ENCODE data around the gene IRF7.

IRF7 gene

DNA sequence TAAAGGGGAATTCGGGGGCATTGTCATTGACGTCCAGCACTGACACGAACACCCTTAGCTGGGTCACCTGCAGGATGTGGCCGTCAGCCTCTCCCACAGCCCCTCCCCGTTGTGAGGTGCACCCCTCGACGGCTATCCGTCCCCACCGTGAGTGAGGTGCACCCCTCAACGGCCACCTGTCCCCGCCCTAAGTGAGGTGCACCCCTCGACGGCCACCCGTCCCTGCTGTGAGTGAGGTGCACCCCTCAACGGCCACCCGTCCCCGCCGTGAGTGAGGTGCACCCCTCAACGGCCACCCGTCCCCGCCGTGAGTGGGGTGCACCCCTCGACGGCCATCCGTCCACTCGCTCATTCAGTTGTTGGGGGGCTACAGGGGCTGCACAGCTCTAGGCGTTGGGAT is 6.1 kb upstream of the IRF7 start:
- no peak for DNase-seq (ENCODE audit: low read depth in 2 of 2, low spot score in 1 of 2)

DNA sequence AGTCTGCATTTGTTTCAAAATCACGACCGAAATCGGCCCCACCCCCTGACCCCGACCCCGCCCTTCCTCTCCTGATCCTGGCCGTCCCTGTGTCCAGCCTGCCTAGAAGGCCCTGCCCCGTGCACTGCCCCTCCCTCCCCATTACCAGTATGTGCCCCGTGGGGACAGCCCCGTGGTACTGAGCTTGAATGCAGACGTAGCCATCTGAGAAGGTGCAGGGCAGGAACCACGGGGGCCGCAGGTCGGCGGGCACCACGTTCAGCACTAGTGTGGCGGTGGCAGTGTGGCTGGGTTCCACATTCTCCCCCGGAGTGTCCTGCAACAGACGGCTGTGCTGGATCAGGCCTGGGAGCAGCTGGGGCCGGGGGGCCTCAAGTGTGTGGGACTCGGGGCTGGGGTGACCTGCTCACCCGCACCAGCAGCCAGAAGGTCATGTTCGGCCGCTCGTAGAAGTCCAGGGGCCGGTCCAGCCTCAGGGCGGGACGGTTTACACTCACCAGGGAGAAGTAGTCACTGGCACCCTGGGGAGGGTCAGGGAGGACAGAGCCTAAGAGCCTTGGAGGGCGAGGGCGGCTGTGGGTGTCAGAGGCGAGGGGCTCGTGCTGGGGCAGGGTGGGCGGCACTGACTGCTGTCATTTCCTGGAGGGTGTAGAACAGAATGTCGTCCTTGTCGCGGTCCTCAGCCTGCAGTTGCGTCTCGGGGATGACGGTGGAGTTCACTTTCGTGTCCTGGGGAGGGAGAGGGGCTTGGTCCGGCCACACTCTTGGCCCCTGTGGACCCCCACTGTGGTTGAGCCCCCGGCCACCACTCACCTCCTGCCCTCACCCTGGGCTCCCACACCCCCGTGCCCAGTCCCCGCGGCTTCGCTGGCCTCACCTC is 5.4 kb upstream of the IRF7 start:
- DNase-seq (ENCODE audit: low read depth in 2 of 2, low spot score in 1 of 2): no peak

DNA sequence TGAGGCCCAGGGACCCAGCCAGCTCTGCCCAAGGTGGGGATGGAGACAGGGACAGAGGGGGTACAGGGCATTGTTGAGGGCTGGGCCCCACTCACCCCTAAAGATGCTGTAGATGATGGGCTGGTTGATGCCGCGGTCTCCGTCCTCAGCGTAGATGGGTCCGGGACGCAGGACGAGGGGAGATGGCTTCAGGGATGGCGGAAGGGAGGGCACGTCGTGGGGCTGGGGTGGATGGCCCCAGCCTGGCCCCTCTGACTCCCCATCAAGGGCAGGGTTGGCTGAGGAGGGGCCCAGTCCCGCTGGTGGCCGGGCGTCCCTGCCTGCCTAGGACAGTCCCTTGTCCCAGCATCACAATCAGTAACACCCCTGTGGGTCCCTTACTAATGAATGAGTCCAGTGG is 4.5 kb upstream of the IRF7 start:
- no peak for DNase-seq (ENCODE audit: low read depth in 2 of 2, low spot score in 1 of 2)

DNA sequence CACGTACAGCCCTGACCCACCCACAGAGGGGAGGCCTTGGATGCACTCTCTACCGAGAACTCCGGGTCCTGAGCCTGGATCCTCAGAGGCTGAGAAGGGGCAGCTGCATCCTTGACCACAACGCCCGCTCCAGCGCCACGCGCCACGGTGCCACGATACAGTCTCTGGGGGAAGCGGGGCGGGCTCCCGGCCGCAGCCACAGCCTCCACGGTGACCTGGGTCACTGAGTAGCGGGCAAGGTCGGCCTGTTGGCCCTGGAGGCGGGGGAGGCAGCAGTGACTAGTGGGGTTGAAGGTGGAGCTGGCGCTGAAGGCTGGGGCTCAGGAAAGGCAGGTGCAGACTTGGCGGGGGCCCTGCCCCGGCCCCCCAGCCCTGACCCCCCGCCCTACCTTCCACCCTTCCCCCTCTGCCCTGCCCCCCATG is 3.9 kb upstream of the IRF7 start:
- no peak for DNase-seq (ENCODE audit: low read depth in 2 of 2, low spot score in 1 of 2)

DNA sequence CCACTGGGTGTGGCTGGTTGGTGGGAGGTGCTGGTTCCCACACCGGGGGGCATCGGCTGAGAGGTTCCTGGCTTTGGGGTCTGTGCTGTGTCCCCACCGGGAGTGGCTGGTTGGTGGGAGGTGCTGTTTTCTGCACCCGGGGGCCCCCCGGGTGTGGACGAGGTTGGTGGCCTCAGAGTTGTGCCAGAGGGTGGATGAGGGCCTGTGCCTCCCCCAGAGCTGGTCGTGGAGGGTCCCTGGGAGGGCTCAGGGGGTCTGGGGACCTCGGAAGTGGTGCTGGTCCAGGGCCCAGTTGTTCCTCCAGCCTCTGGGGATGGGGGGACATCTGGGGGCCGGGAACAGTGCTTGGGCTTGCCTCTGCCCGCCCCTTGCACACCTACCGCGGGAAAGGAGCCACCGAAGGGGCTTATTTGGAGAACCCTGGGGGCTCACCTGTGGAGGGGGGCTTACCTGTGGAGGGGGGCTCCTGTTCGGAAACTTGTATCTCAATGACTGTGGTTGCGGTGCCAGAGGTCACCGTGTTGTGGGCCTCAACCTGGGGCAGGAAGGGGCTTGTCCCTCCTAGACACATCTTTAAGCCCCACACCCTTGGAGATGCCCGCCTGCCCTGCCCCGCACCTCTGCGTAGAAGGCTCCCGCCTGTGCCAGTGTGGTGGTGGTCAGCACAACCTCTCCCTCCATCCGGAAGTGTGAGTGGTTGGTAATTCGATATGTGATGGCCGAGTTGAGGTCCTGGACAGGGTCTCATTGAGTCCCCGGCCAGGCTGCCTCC is 3.3 kb upstream of the IRF7 start:
- no peak for DNase-seq (ENCODE audit: low read depth in 2 of 2, low spot score in 1 of 2)

DNA sequence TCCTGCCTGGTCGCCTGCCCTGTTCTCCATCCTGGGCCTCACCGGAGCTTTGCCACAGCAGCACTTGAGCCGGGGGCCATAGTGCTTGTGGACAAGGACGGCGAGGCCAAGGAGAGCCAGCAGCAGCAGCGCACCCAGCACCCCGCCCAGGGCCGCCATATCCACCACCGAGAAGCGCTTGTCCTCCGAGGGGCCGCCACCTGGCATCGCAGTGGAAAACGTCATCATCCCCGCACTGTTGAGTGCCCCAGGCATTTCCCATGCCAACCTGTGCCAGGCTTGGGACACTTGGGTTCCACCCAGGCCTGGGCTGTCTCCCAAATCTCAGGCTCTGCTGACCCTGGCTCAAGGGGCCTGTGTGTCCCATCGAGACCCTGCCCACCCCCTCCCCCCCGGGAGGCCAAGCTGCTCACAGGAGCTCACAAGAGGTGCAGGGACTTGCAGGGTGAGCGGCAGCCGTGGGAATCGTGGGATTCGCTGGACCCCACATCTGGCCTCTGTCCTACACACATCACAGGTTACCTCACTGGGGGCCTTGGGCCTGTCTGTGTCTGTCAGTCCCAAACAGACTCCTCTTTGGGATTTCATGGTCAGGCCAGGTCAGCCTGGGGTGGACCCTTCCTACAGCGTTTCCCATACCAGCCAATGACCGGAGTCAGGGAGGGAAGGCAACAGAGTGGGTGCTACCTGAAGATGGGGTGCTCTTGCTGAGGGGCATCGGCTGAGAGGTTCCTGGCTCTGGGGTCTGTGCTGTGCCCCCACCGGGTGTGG is 2.3 kb upstream of the IRF7 start:
- no peak for DNase-seq (ENCODE audit: low read depth in 2 of 2, low spot score in 1 of 2)

DNA sequence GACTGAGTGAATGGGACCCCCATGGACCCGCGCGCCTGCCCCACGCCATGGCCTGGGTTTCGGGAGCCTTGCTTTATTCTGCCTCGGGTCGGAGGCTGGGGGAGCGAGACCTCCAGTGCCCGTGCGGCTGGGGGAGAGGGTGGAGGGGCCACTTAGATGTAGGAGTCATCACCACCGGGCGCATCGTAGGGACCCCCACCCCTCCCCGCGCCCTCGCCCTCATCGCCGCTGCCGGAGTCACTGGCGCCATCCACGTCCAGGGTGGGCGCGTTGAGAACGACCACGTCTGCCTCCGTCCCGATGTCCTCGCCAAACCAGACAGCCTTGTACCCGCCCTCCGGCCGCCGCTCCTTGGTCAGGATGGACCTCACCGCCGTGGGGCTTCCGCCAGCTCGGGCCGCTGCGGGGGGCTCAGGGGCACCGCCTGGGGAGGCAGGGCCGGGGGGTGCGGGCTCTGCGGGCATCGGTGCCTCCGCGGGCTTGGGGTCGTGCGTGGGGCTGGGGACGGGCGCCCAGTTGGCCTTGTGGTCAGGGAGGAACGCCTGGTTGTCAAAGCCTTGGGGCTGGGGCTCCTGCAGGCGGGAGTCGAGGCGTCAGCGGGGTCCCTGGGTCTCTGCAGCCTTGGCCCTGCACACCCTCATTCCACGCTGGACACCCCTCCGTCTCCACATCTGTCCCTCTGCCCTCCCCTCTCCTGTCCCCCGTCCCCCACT is 1.6 kb upstream of the IRF7 start:
- DNase-seq (ENCODE audit: low read depth in 2 of 2, low spot score in 1 of 2): no peak

DNA sequence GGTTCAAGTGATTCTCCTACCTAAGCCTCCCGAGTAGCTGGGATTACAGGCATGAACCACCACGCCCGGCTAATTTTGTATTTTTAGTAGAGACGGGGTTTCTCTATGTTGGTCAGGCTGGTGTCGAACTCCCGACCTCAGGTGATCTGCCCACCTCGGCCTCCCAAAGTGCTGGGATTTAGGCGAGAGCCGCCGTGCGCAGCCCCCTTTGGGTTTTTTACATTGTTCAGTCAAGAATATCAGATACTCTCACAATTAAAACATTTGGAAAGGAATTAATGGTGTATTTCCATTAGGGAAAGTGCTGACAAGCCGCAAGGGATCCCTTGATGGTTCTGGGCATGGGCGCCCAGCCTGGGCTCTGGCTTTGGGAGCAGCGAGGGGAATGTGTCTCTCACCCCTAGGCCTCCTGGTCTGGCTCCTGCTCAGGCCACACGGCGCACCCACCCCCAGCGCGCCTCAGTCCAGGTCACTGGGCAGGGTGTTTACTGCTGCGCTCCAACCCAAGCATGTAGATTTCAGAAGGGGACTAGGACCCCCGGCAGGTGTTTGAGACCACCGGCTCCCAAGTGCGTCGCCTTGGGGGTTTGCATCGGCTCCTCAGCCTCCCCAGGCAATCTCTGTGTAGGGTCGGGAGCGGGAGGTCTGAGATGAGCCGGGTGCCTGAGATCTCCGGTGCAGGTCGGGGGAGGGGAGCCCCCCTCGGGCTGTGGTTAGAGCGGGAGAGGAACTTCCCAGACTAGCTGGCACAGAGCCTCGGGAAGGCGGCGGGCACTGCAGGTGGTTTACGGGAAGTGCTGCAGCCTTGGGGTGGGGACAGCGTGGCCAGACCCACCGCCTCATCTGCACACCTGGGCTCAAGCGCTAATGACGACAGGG is 809 bp upstream of the IRF7 start:
- no peak for DNase-seq (ENCODE audit: low read depth in 2 of 2, low spot score in 1 of 2)

DNA sequence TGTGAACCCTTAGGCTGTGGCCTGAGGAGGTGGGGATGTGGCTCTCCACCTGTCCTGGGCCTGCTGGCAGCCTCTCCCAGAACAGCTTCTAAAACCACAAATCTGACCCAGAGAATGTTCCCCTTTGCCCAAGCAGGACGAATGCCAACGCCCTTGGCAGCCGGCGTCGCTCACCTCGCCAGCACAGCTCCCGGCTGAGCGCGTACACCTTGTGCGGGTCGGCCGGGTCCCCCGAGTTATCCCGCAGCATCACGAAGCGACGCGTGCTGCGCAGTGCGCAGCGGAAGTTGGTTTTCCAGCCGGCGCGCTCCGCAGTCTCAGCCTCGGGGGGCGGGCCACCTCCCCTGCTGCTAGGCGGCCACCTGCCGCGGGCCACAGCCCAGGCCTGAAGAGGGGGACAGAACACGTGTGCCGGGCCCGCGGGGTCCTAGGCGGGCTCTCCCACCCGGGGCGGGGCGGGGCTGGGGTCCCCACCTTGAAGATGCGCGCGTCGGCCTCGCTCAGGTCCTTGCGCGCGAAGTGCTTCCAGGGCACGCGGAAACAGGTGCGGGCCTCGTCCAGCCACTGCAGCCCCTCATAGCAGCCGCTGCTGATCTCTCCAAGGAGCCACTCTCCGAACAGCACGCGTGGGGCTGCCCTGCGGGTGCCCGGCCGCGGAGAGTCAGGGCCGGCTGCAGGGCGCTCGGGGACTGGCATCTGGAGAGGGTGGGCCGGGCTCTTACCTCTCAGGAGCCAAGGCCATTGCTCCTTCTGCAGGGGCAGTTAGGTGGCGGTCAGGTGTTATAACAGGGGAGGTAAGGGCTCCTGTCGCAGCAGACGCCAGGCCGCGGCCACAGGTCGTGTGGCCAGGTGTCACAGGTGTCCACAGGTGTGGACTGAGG is 887 bp downstream of the IRF7 start:
- DNase-seq (ENCODE audit: low read depth in 2 of 2, low spot score in 1 of 2): no peak

DNA sequence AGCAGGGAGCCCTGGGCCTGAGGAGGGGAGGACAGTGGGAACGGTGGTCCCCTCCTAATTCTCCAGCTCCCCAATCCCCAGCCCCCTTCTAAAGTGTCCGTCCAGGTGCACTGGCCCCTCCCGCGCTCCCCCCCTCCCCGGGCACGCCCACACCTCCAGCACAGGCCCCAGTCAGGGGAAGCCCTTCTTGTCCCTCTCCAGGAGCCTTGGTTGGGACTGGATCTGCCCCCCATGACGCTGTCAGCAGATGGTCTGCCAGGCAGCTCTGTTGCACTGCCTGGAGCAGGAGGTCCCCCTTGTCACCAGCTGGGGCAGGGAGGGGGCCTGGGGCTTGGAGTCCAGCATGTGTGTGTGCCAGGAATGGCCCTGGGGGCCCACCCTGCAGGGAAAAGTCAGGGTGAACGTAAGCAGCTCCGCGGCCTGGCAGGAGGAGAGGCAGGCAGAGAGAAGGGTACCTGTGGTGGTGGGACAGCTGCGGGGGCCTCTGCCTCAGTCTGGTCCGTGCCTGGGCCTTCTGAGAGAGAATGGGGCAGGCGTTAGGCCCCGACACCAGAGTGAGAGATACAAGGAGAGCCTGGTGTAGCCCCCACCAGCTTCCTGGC is 1.6 kb downstream of the IRF7 start:
- DNase-seq (ENCODE audit: low read depth in 2 of 2, low spot score in 1 of 2): no peak

DNA sequence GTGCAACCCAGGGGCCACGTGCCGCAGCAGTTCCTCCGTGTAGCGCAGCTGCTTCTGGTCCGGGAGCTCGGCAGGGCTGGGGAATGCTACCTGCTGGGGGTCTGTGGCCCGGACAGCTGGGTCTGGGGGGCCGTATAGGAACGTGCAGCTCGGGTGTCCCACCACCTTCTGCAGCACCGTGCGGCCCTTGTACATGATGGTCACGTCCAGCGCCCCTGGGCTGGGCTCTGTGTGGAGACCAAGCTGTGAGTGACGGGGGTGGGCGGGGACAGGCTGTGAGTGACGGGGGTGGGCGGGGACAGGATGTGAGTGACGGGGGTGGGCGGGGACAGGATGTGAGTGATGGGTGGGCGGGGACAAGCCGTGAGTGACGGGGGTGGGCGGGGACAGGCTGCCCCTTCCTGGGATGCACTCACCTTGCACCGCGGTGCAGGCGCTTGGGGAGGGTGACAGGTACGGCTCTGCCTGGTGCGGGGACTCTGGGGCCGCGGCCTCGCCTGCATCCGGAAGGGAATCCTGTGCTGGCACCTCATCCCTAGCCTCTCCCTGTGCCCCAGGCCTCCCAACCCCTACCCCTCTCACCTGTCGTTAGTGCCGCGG is 2.3 kb downstream of the IRF7 start:
- peak; percentile 71 to 74 for DNase-seq (ENCODE audit: low read depth in 2 of 2, low spot score in 1 of 2)

DNA sequence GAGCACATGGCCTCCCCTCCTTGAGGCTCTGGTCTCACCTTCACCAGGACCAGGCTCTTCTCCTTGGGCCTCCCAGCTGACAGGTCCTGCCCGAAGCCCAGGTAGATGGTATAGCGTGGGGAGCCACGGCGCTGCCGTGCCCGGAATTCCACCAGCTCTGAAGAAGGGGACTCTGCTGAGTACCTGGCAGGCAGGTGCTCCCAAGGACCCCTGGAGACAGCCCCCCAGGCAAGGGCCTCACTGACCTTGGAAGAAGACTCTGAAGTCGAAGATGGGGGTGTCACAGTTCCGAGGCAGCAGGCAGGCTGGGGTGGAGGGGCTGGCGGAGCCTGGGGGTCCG is 2.8 kb downstream of the IRF7 start:
- no peak for DNase-seq (ENCODE audit: low read depth in 2 of 2, low spot score in 1 of 2)

DNA sequence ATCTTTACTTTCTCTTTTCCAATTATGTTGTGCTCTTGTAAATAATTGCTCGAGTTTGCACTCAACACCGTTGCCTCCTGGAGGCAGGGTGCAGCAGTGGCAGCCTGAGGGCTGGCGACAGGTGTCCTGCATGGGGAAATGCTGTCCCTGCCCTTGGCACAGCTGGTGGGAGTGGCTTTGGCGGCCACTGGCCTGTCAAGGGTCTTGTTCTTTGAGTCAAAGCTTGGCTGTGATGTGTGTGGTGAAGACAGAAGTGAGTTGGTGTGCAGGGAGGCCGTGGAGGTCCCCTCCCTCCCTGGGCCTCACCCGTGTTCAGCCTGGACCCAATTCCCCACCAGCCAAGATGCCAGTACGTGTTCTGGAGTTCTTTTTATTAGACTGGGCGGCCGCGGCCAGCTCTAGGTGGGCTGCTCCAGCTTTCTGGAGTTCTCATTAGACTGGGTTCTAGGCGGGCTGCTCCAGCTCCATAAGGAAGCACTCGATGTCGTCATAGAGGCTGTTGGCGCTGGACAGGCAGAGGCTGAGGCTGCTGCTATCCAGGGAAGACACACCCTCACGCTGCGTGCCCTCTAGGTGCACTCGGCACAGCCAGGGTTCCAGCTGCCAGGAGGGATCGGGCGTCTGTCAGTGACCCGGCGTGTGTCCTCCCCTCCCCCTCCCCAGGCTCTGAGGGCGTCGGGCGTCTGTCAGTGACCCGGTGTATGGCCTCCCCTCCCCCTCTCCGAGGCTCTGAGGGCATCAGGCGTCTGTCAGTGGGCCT is 3.4 kb downstream of the IRF7 start:
- no peak for DNase-seq (ENCODE audit: low read depth in 2 of 2, low spot score in 1 of 2)

DNA sequence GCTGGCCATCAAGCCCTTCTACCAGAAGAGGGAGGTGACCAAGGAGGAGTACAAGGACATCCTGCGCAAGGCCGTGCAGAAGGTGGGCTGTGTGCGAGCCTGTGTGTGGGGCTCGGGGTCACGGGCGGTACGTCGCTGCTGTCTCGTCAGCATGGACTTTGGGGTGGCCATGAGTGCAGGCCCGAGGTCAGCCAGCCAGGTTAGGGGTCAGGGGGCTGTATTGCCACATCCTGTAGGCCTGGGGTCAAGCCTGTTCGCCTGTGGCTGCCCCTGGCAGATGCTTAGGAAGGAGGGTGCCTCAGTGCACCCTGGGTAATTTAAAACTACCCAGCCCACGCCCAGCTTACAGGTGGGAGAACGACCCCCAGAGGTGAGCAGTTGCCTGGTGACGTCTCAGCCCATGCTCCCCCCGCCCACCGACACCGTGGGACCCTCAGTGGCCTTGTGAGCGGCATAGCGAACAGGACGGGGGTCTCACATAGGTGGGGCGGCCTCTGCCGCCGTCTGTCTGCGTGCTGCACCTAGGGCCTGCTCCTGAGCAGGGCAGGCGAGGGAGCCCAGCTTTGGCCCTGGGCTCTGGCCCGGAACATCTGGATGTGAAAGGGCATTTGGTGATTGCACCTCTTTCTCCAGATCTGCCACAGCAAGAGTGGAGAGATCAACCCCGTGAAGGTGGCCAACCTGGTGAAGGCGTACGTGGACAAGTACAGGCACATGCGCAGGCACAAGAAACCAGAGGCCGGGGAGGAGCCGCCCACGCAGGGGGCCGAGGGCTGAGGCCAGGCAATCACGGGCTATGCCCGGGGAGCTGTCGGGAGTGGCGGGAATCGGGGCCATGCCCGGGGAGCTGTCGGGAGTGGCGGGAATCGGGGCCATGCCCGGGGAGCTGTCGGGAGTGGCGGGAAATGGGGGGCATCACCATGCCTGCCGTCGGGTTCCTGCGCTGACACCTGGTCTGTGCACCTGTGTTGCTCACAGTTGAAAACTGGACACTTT is 4.5 kb downstream of the IRF7 start:
- DNase-seq (ENCODE audit: low read depth in 2 of 2, low spot score in 1 of 2): no peak

DNA sequence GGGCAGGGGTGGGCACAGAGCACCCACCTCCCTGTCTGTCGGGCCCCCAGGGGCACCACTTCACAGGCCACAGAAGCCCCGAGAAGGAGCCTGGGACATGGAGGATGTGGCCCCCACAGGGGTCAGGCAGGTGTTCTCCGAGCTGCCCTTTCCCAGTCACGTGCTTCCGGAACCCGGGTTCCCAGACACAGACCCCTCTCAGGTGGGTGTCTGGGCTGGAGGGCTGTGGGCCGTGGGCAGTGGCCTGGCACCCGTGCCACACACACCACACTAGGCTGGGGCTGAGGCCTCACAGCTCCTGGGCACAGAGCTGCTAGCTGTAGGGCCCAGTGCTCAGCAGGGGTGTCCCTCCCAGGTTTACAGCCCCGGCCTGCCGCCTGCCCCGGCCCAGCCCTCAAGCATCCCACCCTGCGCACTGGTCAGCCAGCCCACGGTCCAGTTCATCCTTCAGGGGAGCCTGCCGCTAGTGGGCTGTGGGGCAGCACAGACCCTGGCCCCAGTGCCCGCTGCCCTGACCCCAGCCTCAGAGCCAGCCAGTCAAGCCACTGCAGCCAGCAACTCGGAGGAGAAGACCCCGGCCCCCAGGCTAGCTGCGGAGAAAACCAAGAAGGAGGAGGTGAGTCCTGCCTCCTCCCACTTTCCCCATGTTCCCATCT is 5.5 kb downstream of the IRF7 start:
- no peak for DNase-seq (ENCODE audit: low read depth in 2 of 2, low spot score in 1 of 2)

DNA sequence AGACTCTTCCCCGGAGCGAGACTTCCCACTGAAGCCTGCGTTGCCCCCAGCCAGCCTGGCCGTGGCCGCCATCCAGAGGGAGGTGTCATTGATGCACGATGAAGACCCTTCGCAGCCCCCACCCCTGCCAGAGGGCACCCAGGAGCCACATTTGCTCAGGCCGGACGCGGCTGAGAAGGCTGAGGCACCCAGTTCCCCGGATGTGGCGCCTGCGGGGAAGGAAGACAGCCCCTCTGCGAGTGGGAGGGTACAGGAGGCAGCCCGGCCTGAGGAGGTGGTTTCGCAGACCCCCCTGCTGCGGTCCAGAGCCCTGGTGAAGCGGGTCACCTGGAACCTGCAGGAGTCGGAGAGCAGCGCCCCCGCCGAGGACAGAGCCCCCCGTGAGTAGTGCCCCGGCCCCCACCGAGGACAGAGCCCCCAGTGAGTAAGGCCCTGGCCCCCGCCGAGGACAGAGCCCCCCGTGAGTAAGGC is 6.4 kb downstream of the IRF7 start:
- no peak for DNase-seq (ENCODE audit: low read depth in 2 of 2, low spot score in 1 of 2)

Data from stimulated activated CD8-positive, alpha-beta memory T cell treated with anti-CD3 and anti-CD28 coated beads, Interleukin-4, amount 100 ng/mL, for 4 hours (primary cell).